ENCODE measurements around the gene TBCK. TPM values are rescaled to one million over a fixed set of nuclear protein-coding genes. Genes with fewer than 3 reads are reported as not detected.

Gene TBCK
- total RNA-seq, 2 donors from 2014 or later = 32.9 to 46.3 TPM

GRCh38 chr4:106038908-106039307 is 277.1 kb downstream of the TBCK start:
- H3K27ac ChIP-seq = no peak overlapping the region
- H3K4me3 ChIP-seq = no peak overlapping the region
- no peak for TF ChIP-seq CTCF (IDR thresholded peaks at IDR 0.05)
- peaks cover 33 to 50% of the 10 kb centered on the region in 2 donors for H3K4me1 ChIP-seq (ENCODE audit: control insufficient read depth in 1 of 2, low read depth in 2 of 2)
- ATAC-seq (ENCODE audit: insufficient number of reproducible peaks, low FRiP score, low read depth) = no peak
- no peak for DNase-seq (ENCODE audit: low spot score)
- H3K9me3 ChIP-seq = no peaks in the 10 kb centered on the region
- no peaks in the 10 kb centered on the region for H3K36me3 ChIP-seq
- no peaks in the 10 kb centered on the region for H3K27me3 ChIP-seq (replicated peaks; ENCODE audit: insufficient read depth)

DNA sequence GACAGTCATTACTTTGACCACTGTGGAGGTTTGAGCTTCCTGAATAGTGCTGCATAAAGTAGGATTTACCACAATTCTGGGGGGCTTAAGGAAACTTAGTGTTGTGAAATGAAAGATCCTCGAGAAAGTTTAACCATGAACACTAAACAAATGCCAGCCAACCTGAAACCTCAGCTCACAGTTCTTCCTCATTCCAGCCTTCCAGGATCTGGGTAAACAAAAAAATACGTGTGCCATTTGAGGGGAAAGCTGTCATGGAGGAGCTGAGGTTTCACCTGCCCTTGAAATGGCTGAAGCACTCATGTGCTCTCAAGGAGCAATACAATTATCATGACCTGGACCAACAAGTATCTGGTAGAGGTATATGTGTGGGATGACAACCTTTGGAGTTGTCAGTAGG is 278.0 kb downstream of the TBCK start:
- no peak for ATAC-seq (ENCODE audit: insufficient number of reproducible peaks, low FRiP score, low read depth)

GRCh38 chr4:106036848-106037247 is 279.2 kb downstream of the TBCK start:
- DNase-seq (ENCODE audit: low spot score) = no peak
- no peak overlapping the region for H3K4me3 ChIP-seq
- no peak for TF ChIP-seq CTCF (IDR thresholded peaks at IDR 0.05)
- no peak for ATAC-seq (ENCODE audit: insufficient number of reproducible peaks, low FRiP score, low read depth)
- no peaks in the 10 kb centered on the region for H3K27me3 ChIP-seq (replicated peaks; ENCODE audit: insufficient read depth)
- peaks cover 32 to 42% of the 10 kb centered on the region in 2 donors for H3K4me1 ChIP-seq (ENCODE audit: control insufficient read depth in 1 of 2, low read depth in 2 of 2)
- no peak overlapping the region for H3K27ac ChIP-seq
- H3K36me3 ChIP-seq = no peaks in the 10 kb centered on the region
- no peaks in the 10 kb centered on the region for H3K9me3 ChIP-seq

More for the DNA sequence above, 278.0 kb downstream of the TBCK start:
- no peak overlapping the region for H3K27ac ChIP-seq
- H3K27me3 ChIP-seq (replicated peaks; ENCODE audit: insufficient read depth) = no peaks in the 10 kb centered on the region
- H3K36me3 ChIP-seq = no peaks in the 10 kb centered on the region
- no peak overlapping the region for H3K4me3 ChIP-seq
- H3K9me3 ChIP-seq = no peaks in the 10 kb centered on the region
- no peak for DNase-seq (ENCODE audit: low spot score)
- TF ChIP-seq CTCF (IDR thresholded peaks at IDR 0.05) = no peak
- peaks cover 39 to 52% of the 10 kb centered on the region in 2 donors for H3K4me1 ChIP-seq (ENCODE audit: control insufficient read depth in 1 of 2, low read depth in 2 of 2)

- no peak overlapping the region for H3K4me3 ChIP-seq
- no peak for ATAC-seq (ENCODE audit: insufficient number of reproducible peaks, low FRiP score, low read depth)
- H3K27ac ChIP-seq = no peak overlapping the region
- peaks cover 28 to 37% of the 10 kb centered on the region in 2 donors for H3K4me1 ChIP-seq (ENCODE audit: control insufficient read depth in 1 of 2, low read depth in 2 of 2)
- TF ChIP-seq CTCF (IDR thresholded peaks at IDR 0.05) = no peak
- peaks cover 3% of the 10 kb centered on the region for H3K9me3 ChIP-seq
- no peaks in the 10 kb centered on the region for H3K36me3 ChIP-seq
- DNase-seq (ENCODE audit: low spot score) = no peak
- H3K27me3 ChIP-seq (replicated peaks; ENCODE audit: insufficient read depth) = no peaks in the 10 kb centered on the region
Observed at GRCh38 chr4:106036334-106036733, 279.7 kb downstream of the TBCK start.

DNA sequence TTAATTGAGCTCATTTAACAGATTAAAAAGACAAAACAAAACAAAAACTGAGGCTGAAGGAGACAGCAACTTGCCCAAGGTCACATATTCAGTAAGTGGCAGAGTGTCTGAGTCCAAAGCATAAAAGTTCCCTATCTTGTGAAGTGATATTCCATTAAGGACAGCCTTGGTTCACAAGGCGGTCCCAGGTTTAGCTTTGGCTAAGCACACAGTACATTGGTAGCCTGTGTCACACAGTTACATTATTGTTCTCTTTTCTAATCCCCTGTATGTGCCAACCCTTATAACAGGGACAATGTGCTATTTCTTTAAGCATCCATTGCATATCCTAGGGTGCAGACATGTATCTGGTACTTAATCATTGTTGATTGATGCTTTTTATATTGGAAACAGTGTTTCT is 280.8 kb downstream of the TBCK start:
- no peak overlapping the region for H3K4me3 ChIP-seq
- ATAC-seq (ENCODE audit: insufficient number of reproducible peaks, low FRiP score, low read depth) (no peak), DNase-seq (ENCODE audit: low spot score) (no peak)
- peaks cover 20 to 25% of the 10 kb centered on the region in 2 donors for H3K4me1 ChIP-seq (ENCODE audit: control insufficient read depth in 1 of 2, low read depth in 2 of 2)
- no peaks in the 10 kb centered on the region for H3K36me3 ChIP-seq
- no peaks in the 10 kb centered on the region for H3K27me3 ChIP-seq (replicated peaks; ENCODE audit: insufficient read depth)
- H3K9me3 ChIP-seq = peaks cover 11% of the 10 kb centered on the region
- H3K27ac ChIP-seq = peak overlapping the region in 1 of 2 donors; percentile 75
- TF ChIP-seq CTCF (IDR thresholded peaks at IDR 0.05) = no peak
